ENCODE measurements around the gene FOS. TPM values are rescaled to one million over a fixed set of nuclear protein-coding genes. Genes with fewer than 3 reads are reported as not detected.

Gene FOS
- polyA plus RNA-seq, 1 donor from 2014 or later, result 296 TPM

DNA sequence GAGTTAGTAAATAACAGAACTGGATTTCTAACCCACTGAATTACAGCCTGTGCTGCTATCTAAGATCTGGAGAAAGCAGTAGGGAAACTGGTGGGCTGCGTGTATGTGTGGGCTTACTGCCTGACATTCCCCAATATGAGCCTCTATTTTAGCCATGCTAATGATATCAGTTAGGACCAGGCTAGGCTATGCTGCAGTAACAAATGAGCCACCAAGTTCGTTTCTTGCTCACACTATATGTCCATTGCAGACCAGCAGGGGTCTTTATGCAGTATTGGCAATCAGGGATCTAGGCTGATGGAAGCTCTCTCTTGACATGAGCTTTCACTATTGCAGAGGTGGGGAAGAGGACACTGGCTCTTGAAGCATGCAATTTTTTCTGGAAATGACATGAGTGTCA is 40.4 kb downstream of the FOS start:
- Histone ChIP-seq H3K9me3 (ENCODE audit: low read length) (no peaks in the 10 kb centered on the region), H3F3A (ENCODE audit: insufficient read depth, low read length, poor library complexity, severe bottlenecking) (no peaks in the 10 kb centered on the region), H3K9ac (ENCODE audit: low read length) (no peak overlapping the region), H4K20me1 (ENCODE audit: insufficient read depth) (no peaks in the 10 kb centered on the region), H3K4me2 (ENCODE audit: low read length) (no peak overlapping the region), H3K36me3 (ENCODE audit: insufficient read depth, low read length) (no peaks in the 10 kb centered on the region), H3K79me2 (replicated peaks; ENCODE audit: insufficient read depth, low read length) (no peaks in the 10 kb centered on the region), H2AFZ (ENCODE audit: low read depth, low read length) (no peak overlapping the region), H3K27ac (ENCODE audit: low read length) (no peak overlapping the region), H3K9me2 (ENCODE audit: insufficient read depth, low read length) (no peaks in the 10 kb centered on the region), H3K4me3 (ENCODE audit: low read length) (no peak overlapping the region), H3K27me3 (ENCODE audit: insufficient read depth, low read depth, low read length) (no peaks in the 10 kb centered on the region)
- TF ChIP-seq RAD21 (conservative IDR thresholded peaks at IDR 0.05) (no peak), EZH2 (IDR thresholded peaks at IDR 0.05; ENCODE audit: borderline replicate concordance, insufficient read depth, low read length, poor library complexity, severe bottlenecking) (no peak), EP300 (conservative IDR thresholded peaks at IDR 0.05; ENCODE audit: poor library complexity, severe bottlenecking) (no peak), SMC3 (conservative IDR thresholded peaks at IDR 0.05; ENCODE audit: poor library complexity) (no peak), TAF1 (IDR thresholded peaks at IDR 0.05; ENCODE audit: low read depth) (no peak), POLR2AphosphoS5 (IDR thresholded peaks at IDR 0.05) (no peak), MXI1 (conservative IDR thresholded peaks at IDR 0.05; ENCODE audit: poor library complexity, severe bottlenecking) (no peak)
- TF ChIP-seq, protein P1, sequence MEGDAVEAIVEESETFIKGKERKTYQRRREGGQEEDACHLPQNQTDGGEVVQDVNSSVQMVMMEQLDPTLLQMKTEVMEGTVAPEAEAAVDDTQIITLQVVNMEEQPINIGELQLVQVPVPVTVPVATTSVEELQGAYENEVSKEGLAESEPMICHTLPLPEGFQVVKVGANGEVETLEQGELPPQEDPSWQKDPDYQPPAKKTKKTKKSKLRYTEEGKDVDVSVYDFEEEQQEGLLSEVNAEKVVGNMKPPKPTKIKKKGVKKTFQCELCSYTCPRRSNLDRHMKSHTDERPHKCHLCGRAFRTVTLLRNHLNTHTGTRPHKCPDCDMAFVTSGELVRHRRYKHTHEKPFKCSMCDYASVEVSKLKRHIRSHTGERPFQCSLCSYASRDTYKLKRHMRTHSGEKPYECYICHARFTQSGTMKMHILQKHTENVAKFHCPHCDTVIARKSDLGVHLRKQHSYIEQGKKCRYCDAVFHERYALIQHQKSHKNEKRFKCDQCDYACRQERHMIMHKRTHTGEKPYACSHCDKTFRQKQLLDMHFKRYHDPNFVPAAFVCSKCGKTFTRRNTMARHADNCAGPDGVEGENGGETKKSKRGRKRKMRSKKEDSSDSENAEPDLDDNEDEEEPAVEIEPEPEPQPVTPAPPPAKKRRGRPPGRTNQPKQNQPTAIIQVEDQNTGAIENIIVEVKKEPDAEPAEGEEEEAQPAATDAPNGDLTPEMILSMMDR (IDR thresholded peaks at IDR 0.05; ENCODE audit: poor library complexity, severe bottlenecking), result no peak

DNA sequence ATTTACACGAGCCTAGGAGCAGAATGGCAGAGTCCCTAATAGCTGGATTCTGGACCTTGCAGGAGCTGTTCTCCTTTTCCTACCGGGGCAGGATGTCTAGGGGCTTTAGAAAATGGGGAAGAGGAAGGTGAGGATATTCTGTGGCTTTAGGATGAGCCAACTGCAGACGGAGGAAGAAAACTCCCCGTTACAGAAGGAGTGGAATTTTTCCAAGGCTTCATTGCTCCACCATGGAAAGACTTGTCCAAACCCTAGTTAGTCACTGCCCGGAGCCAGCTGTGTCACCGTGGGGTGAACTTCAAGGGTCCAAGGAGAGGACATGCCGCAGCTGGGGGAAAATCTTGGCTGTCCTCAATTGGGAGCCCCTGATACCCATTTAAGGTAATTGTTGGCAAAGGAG is 41.6 kb downstream of the FOS start:
- Histone ChIP-seq H3K9me3 (ENCODE audit: low read length) (no peaks in the 10 kb centered on the region), H3K9ac (ENCODE audit: low read length) (no peak overlapping the region), H4K20me1 (ENCODE audit: insufficient read depth) (no peaks in the 10 kb centered on the region), H3K4me2 (ENCODE audit: low read length) (no peak overlapping the region), H3K36me3 (ENCODE audit: insufficient read depth, low read length) (no peaks in the 10 kb centered on the region), H3K79me2 (replicated peaks; ENCODE audit: insufficient read depth, low read length) (no peaks in the 10 kb centered on the region), H2AFZ (ENCODE audit: low read depth, low read length) (no peak overlapping the region), H3K27me3 (ENCODE audit: insufficient read depth, low read depth, low read length) (no peaks in the 10 kb centered on the region), H3K4me3 (ENCODE audit: low read length) (no peak overlapping the region), H3K27ac (ENCODE audit: low read length) (no peak overlapping the region), H3F3A (ENCODE audit: insufficient read depth, low read length, poor library complexity, severe bottlenecking) (no peaks in the 10 kb centered on the region), H3K9me2 (ENCODE audit: insufficient read depth, low read length) (no peaks in the 10 kb centered on the region)
- TF ChIP-seq, protein P2, sequence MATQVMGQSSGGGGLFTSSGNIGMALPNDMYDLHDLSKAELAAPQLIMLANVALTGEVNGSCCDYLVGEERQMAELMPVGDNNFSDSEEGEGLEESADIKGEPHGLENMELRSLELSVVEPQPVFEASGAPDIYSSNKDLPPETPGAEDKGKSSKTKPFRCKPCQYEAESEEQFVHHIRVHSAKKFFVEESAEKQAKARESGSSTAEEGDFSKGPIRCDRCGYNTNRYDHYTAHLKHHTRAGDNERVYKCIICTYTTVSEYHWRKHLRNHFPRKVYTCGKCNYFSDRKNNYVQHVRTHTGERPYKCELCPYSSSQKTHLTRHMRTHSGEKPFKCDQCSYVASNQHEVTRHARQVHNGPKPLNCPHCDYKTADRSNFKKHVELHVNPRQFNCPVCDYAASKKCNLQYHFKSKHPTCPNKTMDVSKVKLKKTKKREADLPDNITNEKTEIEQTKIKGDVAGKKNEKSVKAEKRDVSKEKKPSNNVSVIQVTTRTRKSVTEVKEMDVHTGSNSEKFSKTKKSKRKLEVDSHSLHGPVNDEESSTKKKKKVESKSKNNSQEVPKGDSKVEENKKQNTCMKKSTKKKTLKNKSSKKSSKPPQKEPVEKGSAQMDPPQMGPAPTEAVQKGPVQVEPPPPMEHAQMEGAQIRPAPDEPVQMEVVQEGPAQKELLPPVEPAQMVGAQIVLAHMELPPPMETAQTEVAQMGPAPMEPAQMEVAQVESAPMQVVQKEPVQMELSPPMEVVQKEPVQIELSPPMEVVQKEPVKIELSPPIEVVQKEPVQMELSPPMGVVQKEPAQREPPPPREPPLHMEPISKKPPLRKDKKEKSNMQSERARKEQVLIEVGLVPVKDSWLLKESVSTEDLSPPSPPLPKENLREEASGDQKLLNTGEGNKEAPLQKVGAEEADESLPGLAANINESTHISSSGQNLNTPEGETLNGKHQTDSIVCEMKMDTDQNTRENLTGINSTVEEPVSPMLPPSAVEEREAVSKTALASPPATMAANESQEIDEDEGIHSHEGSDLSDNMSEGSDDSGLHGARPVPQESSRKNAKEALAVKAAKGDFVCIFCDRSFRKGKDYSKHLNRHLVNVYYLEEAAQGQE (IDR thresholded peaks at IDR 0.05; ENCODE audit: borderline replicate concordance), result no peak
- TF ChIP-seq EZH2 (IDR thresholded peaks at IDR 0.05; ENCODE audit: borderline replicate concordance, insufficient read depth, low read length, poor library complexity, severe bottlenecking), result no peak
- TF ChIP-seq SMC3 (conservative IDR thresholded peaks at IDR 0.05; ENCODE audit: poor library complexity), result no peak

DNA sequence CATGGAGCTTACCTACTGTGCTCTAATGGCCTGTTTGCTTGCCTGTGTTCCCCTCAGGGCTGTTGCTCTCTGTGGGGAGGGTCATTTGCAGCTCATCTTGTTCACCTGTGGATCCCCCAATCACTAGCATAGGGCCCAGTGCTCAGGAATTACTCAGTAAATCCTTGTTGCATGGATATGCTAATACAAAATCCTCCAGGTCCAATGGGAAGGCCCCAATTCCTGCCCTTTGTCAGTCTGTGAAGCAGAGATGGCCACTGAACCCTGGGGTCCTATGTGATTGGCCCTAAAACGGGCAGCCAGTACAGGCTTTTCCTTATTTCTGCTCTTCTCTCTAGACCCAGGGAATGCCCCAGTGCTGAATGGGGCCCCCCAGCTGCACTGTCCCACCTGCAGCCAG is 44.1 kb downstream of the FOS start:
- Histone ChIP-seq H3K27me3 (ENCODE audit: insufficient read depth, low read depth, low read length) (no peaks in the 10 kb centered on the region), H2AFZ (ENCODE audit: low read depth, low read length) (no peak overlapping the region), H3K4me2 (ENCODE audit: low read length) (no peak overlapping the region), H3K9me3 (ENCODE audit: low read length) (no peaks in the 10 kb centered on the region), H4K20me1 (ENCODE audit: insufficient read depth) (no peaks in the 10 kb centered on the region), H3K36me3 (ENCODE audit: insufficient read depth, low read length) (no peaks in the 10 kb centered on the region), H3K79me2 (replicated peaks; ENCODE audit: insufficient read depth, low read length) (no peaks in the 10 kb centered on the region), H3F3A (ENCODE audit: insufficient read depth, low read length, poor library complexity, severe bottlenecking) (no peaks in the 10 kb centered on the region), H3K4me3 (ENCODE audit: low read length) (no peak overlapping the region), H3K9me2 (ENCODE audit: insufficient read depth, low read length) (no peaks in the 10 kb centered on the region), H3K27ac (ENCODE audit: low read length) (no peak overlapping the region), H3K9ac (ENCODE audit: low read length) (no peak overlapping the region)
- TF ChIP-seq POLR2AphosphoS5 (IDR thresholded peaks at IDR 0.05) (no peak), SMC3 (conservative IDR thresholded peaks at IDR 0.05; ENCODE audit: poor library complexity) (no peak)
